Glutamatergic neuron (in vitro differentiated cells): Measurements from ENCODE around the gene DMBT1. TPM values are rescaled to one million over a fixed set of nuclear protein-coding genes. Genes with fewer than 3 reads are reported as not detected.

Source experiments
- DNase-seq: peaks from one replicate; pipeline ENCODE4 v3.0.0; 2022
- H3K27ac Mint-ChIP-seq: one replicate; pipeline ENCODE4 v1.8.0; 2020; ENCODE audit warnings: mild to moderate bottlenecking, mixed read lengths, inconsistent platforms; ENCODE audit not compliant: unreplicated experiment
- H3K27me3 Mint-ChIP-seq: one replicate; pipeline ENCODE4 v1.8.0; 2020; ENCODE audit warnings: mild to moderate bottlenecking, moderate library complexity, mixed read lengths, inconsistent platforms; ENCODE audit not compliant: unreplicated experiment
- H3K36me3 Mint-ChIP-seq: one replicate; pipeline ENCODE4 v1.8.0; 2020; ENCODE audit warnings: mild to moderate bottlenecking, mixed read lengths, inconsistent platforms; ENCODE audit not compliant: unreplicated experiment
- H3K4me1 Mint-ChIP-seq: one replicate; pipeline ENCODE4 v1.8.0; 2020; ENCODE audit warnings: mild to moderate bottlenecking, low read depth, mixed read lengths, inconsistent platforms; ENCODE audit not compliant: unreplicated experiment
- H3K4me3 Mint-ChIP-seq: one replicate; pipeline ENCODE4 v1.8.0; 2020; ENCODE audit warnings: mild to moderate bottlenecking, mixed read lengths, inconsistent platforms; ENCODE audit not compliant: unreplicated experiment
- H3K9me3 Mint-ChIP-seq: one replicate; pipeline ENCODE4 v1.8.0; 2020; ENCODE audit warnings: mild to moderate bottlenecking, moderate library complexity, mixed read lengths, inconsistent platforms; ENCODE audit not compliant: unreplicated experiment
- total RNA-seq: library from RNA; stranded (reverse); fragmentation: NEBNext Ultra II Directional; extraction: Animal tissue kit (Norgen Biotek cat#: 25700); gene quantifications from one replicate; pipeline ENCODE4 v1.2.1, GENCODE V29; 2021; ENCODE audit not compliant: unreplicated experiment
- TF ChIP-seq, protein P1 (sequence below): fragments of 200-600 bp; sonication (generic); IDR thresholded peaks from one replicate; pipeline ENCODE4 v1.5.0; 2021; ENCODE audit not compliant: partially characterized antibody, unreplicated experiment

DMBT1 gene
- total RNA-seq, 1 donor from 2014 or later: 0.17 TPM

DNA sequence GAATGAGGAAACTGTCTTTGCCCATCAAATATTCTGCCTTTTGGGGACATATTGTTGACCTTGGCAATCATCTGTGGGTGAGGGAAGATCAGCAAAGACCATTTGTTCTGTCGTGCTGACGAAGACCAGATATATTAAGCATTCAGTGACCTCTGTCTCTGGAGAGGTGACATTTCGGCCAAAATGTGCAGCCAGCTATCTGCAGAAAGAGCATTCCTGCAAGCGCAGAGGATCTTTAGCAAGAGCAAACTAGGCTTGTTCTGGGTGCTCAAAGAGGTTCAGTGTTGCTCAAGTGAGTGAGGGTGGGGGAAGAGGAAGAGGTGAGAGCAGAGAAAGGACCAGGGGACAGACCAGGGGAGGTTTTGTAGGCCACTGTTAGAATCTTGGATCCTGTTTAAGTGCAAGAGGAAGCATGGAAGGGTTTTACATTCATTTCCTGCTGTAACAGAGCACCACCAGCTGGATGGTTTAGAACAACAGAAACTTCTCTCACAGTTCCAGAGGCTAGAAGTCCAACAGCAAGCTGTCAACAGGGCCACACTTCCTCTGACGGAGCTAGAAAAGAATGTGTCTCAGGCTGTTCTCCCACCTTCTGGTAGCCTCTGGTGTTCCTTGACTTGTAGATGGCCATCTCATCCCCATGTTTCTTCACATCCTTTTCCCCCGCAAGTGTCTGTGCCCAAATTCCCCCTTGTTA, 127.9 kb downstream of the DMBT1 start:
- DNase-seq: no peak

DNA sequence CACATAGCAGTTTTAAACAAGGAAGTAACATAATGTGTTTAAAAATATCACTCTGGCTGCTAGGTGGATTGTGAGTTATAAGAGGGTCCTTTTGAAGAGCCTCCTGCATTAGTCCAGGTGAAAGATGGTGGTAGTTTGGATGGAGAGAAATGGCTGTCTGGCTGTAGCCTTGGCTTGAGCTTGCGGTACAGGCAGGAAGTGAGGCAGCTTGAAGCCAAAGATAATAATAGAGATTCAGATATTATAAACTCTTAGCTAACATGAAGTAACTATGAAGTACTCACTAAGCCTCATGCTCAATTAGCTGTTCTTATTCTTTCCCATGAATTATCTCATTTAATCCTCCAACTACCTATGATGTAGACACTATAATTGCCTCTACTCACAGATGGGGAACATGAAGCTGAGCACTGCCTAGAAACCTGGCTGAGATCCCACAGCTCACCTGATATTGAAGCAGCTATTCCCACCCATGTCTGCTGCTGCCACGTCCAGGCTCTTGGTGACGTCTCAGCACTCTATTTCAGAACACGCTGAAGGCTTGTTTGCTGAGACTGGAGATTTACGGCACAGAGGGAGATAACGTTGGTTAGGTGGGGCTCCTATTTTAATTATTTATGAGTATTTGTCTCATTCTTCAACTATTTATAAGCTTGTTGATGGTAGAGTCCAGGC, 128.7 kb downstream of the DMBT1 start:
- peaks cover 3% of the 10 kb centered on the region for H3K9me3 Mint-ChIP-seq
- H3K27ac Mint-ChIP-seq: no peak overlapping the region
- peaks cover 3% of the 10 kb centered on the region for H3K36me3 Mint-ChIP-seq
- TF ChIP-seq, protein P1, sequence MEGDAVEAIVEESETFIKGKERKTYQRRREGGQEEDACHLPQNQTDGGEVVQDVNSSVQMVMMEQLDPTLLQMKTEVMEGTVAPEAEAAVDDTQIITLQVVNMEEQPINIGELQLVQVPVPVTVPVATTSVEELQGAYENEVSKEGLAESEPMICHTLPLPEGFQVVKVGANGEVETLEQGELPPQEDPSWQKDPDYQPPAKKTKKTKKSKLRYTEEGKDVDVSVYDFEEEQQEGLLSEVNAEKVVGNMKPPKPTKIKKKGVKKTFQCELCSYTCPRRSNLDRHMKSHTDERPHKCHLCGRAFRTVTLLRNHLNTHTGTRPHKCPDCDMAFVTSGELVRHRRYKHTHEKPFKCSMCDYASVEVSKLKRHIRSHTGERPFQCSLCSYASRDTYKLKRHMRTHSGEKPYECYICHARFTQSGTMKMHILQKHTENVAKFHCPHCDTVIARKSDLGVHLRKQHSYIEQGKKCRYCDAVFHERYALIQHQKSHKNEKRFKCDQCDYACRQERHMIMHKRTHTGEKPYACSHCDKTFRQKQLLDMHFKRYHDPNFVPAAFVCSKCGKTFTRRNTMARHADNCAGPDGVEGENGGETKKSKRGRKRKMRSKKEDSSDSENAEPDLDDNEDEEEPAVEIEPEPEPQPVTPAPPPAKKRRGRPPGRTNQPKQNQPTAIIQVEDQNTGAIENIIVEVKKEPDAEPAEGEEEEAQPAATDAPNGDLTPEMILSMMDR: no peak
- no peaks in the 10 kb centered on the region for H3K27me3 Mint-ChIP-seq
- H3K4me3 Mint-ChIP-seq: no peak overlapping the region
- H3K4me1 Mint-ChIP-seq: no peaks in the 10 kb centered on the region
- DNase-seq: no peak

More for the DNA sequence above, 127.9 kb downstream of the DMBT1 start:
- H3K27ac Mint-ChIP-seq: no peak overlapping the region
- no peaks in the 10 kb centered on the region for H3K4me1 Mint-ChIP-seq
- TF ChIP-seq, protein P1: no peak
- peaks cover 3% of the 10 kb centered on the region for H3K9me3 Mint-ChIP-seq
- no peaks in the 10 kb centered on the region for H3K27me3 Mint-ChIP-seq
- peaks cover 3% of the 10 kb centered on the region for H3K36me3 Mint-ChIP-seq
- no peak overlapping the region for H3K4me3 Mint-ChIP-seq

DNA sequence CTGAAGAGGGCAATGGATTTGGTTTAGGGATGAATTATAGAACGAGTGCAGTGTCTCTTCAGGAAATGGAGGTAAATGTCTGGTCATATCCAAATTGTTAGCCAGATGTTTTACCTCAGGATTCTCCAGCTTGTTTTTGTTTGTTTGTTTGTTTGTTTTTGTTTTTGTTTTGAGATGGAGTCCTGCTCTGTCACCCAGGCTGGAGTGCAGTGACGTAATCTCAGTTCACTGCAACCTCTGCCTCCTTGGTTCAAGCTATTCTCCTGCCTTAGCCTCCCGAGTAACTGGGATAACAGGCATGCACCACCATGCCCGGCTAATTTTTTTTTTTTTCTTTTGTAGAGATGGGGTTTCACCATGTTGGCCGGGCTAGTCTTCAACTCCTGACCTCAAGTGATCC, 132.2 kb downstream of the DMBT1 start:
- no peaks in the 10 kb centered on the region for H3K9me3 Mint-ChIP-seq
- H3K4me3 Mint-ChIP-seq: no peak overlapping the region
- no peaks in the 10 kb centered on the region for H3K4me1 Mint-ChIP-seq
- TF ChIP-seq, protein P1: no peak
- no peak for DNase-seq
- H3K36me3 Mint-ChIP-seq: no peaks in the 10 kb centered on the region
- H3K27me3 Mint-ChIP-seq: no peaks in the 10 kb centered on the region
- no peak overlapping the region for H3K27ac Mint-ChIP-seq

Other genes starting within 250 kb of the DMBT1 start
- 31.4 TPM for gene PLEKHA1, start 186.0 kb upstream of the DMBT1 start, total RNA-seq
- not detected for gene ARMS2, start 106.1 kb upstream of the DMBT1 start, total RNA-seq
- gene HTRA1, start 99.2 kb upstream of the DMBT1 start, total RNA-seq: 1.4 TPM
- gene C10orf120, start 139.1 kb downstream of the DMBT1 start, total RNA-seq: not detected